NCI-H1436 treated with DMSO at 0.1 percent for 48 hours (cell line): ENCODE measurements around the gene TRAM2.

Experiments
- DNase-seq: peaks from one replicate; lab custom pipeline; 2025; lab: John Stamatoyannopoulos, UW

Gene TRAM2

GRCh38 chr6:52546678-52547077 is 30.2 kb downstream of the TRAM2 start:
- DNase-seq: no peak

DNA sequence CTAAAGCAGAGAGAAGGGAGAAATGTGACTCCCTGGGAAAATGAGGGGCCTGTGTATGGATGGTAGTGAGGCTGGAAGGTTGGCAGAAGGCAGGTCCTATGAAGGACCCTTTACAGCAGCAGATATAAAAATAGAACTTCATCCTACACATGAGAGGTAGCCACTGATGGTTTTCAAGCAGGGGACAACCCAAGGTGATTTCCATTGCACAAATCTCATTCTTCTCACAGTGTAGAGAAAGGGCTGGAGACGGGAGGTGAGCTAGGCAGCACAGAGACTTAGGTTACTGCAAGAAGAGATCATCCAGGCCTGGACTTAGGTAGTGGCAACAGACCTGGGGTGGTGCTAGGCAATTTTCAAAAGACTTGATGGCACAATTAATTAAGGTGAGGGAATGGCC is 30.7 kb downstream of the TRAM2 start:
- no peak for DNase-seq

- DNase-seq: no peak
Observed at GRCh38 chr6:52545406-52546119, 31.3 kb downstream of the TRAM2 start.

DNA sequence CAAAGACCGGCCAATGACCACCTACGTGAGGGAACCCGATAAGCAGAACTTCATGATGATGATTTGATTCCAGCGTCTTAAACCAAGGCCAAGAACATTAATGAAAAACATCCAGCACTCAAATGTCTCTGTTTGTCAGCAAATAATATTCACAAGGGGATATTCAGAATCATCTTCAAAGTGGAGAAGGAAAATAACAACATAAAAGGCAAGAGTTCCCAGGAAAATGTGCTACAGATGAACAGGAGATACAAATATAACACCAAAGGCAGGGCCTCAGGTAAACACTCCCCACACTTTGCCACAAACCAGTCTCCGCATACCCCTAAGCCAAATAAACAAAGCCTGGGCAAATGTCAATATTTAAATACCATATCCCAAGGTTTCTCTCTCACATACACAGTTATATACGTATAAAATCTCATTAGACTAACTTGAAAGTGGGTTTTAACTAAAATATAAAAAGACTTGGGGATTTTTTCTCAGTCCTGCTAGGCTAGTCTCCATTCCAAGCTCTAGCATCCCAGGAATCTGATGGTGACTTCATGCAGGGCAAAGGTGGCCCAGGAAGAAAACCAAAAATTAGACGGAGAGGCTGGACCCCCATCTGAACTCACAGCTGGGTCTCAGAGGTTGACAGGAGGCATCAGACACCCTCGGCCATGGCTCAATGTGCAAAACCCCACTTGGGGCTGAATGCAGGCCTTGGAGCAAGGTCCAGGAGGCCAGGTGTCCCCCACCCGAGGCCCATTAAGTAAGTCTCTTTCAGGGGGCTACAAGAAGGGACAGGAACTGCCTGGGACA is 32.1 kb downstream of the TRAM2 start:
- no peak for DNase-seq

DNA sequence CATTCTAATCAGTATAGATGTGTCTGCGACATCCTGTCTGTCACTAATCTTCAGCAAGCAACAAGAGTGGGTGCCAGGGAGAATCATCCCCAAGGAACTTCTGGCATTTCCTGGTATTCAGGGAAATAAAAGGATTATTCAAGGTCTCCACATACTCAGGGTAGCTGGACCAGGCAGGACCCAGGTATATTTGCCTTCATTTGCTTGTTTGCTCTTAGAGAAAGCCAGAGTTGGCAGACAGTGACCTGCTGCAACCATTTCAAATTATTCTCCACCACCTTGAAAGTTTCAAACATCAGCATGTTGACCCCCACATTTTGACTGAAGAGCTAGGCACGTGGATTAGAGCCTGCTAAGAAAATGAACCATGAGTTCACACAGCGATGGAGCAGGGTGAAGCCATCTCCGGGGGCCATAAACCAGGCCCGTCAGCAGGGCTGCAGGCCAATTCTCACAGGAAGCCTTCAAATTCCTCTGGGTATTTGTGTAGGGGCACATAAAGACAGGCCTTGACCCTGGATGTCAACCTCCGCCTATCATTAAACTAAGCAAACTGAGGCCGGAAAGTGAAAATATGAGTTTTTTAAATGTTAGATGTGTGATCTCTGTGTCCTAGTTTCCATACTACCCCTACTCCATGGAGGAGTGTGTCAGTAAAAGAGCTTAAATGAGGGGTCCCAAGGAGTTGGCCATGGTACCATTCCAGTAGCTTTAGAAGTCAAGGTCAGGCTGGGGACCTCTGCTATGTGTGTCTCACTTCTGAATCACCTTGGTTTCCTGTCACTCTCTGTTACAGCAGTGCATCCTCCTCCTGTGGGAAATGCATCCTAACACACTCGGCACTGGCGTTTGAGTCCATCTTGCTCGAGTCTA is 32.9 kb downstream of the TRAM2 start:
- no peak for DNase-seq

GRCh38 chr6:52543262-52543661 is 33.6 kb downstream of the TRAM2 start:
- DNase-seq: no peak

DNA sequence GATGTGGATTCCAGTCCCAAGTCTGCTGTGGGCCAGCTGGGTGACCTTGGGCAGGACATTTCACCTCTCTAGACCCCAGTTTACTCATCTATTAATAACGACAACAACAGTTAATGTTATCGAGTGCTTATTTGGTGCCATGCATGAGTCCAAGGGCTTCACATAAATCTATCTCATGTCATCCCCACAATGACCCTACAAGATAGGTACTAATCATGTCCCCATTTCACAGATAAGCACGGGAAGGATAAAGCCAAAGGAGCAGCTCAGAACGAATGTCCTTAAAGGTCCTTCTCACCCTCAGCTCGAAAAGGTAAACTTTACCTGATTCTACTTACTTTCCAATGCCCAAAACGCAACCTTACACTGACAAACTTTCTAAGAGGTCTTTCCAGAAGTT is 35.7 kb downstream of the TRAM2 start:
- DNase-seq: no peak

DNA sequence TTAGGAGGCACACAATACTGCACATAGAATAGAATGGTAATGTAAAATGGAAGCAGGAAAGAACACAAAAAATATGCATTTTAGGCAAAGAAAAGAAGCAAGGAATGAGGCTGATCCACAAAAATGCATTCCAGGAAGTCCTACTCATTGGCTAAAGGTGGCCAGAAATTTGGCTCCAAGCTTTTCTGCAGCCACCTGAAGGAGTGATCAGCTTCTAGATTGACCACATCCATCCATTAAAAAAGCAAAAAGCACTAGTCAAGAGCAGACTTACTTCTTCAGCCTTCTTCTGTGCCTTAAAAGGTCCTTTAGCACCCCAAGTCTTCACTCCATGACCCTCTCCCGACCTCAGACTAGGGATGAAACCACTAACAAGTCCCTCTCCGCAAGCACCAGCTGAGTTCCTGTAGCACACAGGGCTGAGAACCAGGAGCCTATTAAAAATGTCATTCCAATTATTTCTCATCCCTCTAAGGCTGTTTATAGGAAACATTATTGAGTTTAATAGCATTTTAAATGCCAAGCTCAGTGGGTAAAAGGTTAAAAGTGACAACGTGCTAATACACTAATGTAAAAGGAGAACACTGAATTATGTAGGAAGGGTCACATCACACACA is 36.5 kb downstream of the TRAM2 start:
- no peak for DNase-seq

GRCh38 chr6:52539607-52540006 is 37.3 kb downstream of the TRAM2 start:
- no peak for DNase-seq

DNA sequence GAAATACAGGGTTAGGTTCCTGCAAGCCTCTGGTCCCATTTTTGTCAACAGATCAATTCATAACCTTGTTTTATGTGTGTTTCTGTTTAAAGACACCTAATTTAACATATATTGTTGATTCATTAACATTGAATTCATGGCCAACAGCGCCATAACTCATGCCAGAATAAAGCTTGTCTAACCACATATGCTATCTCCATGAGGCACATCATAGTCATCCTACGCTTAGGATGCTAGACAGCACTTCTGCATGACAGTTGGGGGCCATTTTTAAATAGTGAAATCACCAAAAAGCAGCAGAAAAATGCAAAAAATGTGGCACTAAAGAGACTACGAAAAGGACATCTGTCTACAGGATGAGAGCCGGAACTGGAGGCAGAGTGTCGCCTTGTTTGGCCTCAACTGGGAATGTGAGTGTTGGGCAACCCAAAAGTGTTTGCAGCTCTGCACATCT is 37.9 kb downstream of the TRAM2 start:
- DNase-seq: no peak

- DNase-seq: no peak
Observed at GRCh38 chr6:52538252-52538900, 38.5 kb downstream of the TRAM2 start.

DNA sequence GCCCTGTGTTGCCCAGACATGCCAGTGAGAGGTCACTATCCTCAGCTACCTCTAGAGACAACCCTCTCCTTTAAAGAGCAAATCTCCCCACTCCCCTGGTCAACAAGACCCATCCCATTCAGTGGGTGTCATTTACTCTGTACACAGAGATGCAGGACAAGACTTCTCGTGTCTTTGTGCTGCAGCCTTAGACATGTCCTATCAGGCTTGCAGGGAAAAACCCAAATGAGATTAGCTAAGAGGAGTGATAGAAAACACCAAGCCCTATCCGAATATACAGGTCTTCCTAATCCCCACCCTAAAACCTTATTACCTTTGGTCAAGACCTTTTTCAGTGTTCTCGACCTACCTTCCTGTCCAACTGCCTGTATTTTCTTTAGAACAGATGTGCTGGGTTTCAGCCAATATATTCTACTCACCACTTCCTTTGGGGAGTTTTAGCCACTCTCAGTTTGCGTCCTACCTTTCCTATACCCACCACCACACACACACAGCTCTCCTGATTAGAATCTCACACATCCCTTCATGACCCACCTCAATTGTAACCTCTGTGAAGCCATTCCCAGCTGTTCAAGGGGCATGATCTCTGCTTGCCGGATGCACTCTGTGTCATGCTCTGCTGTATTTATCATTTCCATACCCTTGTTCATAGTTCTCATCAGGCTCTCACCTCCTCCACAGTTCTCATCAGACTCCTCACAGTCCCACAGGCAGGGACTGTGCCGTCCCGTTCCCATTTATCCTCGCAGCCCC is 39.7 kb downstream of the TRAM2 start:
- DNase-seq: no peak

GRCh38 chr6:52536424-52536916 is 40.4 kb downstream of the TRAM2 start:
- no peak for DNase-seq

DNA sequence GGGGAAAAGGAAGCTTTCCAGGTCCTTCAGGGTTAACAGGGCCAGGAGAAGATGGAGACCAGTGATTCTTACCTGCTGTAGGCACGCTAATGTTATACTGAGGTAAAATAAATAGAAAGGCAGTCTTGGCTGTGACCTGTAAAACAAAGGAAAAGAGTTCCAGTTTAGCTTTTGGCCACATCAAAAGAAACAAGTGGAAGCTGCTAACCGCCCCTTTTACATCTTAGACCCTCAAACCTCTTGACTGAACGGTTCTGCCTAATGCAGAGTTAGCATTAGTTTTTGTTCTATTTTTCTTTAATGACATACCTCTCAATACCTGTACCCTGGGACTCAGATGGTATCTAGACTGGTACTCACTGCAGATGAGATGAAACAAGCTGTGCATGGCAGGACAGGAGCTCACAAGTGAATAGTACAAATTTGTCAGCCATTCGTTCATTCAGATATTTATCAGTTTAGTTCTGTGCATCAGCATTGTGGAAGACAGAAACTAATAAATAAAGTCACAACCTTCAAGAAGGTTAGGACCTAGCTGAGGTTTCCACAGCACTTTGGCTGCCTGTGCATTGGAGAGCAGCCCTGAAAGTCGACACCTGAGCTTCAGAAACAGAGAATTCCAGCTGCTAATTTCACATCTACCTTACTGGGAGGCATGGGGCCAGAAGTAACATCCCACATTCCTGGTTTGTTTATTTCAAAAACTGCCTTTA is 41.0 kb downstream of the TRAM2 start:
- no peak for DNase-seq

- DNase-seq: no peak
Observed at GRCh38 chr6:52534966-52535390, 41.9 kb downstream of the TRAM2 start.

- DNase-seq: no peak
Observed at GRCh38 chr6:52534363-52534762, 42.5 kb downstream of the TRAM2 start.

- DNase-seq: no peak
Observed at GRCh38 chr6:52533491-52533890, 43.4 kb downstream of the TRAM2 start.

- DNase-seq: no peak
Observed at GRCh38 chr6:52532457-52532856, 44.4 kb downstream of the TRAM2 start.

GRCh38 chr6:52531834-52532233 is 45.0 kb downstream of the TRAM2 start:
- DNase-seq: no peak

GRCh38 chr6:52531396-52531795 is 45.5 kb downstream of the TRAM2 start:
- DNase-seq: no peak
